DLD1 (cell line): ENCODE measurements around the gene SLC37A3.

Experiments
- in situ Hi-C: cut with HindIII; loops from 2 replicates; pipeline ENCODE4 v1.10.0; 2017; ENCODE audit warnings: low sequenced_read_pairs

SLC37A3 gene

GRCh38 chr7:140402178-140402835 is 4.0 kb upstream of the SLC37A3 start:
- in situ Hi-C loops, result no loop called here

GRCh38 chr7:140400381-140400780 is 2.1 kb upstream of the SLC37A3 start:
- in situ Hi-C loops, result no loop called here

DNA sequence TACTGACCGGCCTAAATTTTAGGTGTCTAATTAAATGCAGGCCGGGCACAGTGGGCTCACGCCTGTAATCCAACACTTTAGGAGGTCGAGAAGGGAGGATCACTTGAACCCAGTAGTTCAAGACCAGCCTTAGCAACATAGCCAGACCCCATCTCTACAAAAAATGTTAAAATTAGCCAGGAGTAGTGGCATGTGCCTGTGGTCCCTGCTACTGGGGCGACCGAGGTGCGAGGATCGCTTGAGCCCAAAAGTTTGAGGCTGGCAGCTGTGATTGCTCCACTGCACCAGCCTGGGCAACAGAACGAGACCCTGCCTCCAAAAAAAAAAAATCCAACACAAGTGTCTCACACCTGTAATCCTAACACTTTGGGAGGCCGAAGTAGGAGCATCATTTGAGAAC is 491 bp upstream of the SLC37A3 start:
- in situ Hi-C loops, result no loop called here

DNA sequence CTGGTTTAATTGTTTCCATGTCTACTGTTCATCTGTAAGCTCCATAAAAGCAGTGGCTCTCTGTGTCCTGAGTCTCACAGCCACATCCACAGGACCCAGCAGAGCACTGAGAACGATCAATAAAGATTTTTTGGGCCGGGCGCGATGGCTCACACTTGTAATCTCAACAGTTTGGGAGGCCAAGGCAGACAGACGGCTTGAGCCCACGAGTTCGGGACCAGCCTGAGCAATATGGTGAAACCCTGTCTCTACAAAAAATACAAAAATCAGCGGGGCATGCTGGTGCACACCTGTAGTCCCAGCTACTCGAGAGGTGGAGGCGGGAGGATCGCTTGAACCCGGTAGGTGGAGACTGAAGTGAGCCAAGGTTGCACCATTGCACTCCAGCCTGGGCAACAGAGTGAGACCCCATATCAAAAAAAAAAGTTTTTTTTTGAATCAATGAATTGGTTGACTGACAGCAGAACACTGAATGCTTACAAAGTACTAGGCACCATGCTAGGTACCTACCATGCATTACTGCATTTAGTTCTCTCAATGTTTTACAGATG is 4.5 kb downstream of the SLC37A3 start:
- in situ Hi-C loops, result no loop called here

GRCh38 chr7:140391634-140392033 is 6.7 kb downstream of the SLC37A3 start:
- in situ Hi-C loops, result no loop called here

DNA sequence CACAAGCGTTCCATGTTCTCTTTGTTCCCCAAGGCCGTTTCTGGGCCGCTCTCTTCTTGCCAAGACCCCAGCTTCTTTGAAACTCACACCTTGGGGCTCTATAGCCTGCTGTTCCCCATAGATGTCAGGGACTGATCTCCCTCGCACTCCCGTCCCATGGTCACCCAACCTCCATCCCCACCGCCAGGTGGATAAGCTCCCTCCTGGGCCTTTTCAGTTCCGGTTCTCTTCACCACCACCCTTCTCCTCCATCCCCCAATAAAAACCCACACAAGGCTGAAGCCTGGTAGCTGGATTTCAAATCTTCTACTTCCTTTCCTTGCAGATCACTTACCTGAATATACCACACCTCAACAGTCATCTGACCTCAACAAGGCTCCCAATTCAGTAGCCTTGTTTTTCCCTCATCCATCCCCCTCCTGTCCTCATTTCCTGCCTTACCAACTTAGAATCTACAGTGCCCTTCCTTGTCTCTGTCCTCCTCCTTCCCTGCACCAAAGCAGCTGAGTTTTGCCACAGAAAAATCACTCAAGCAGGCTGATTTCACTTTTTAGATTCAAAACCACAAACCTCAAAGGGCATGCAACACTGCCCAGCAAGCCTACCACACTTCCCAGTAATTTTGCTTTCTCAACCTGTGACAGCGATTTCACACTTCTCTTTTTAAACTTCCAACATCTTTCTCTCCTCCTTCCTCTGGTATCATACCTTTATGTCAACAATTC is 7.7 kb downstream of the SLC37A3 start:
- in situ Hi-C loops, result no loop called here

- in situ Hi-C loops, result no loop called here
These were observed 8.3 kb downstream of the SLC37A3 start for GRCh38 chr7:140390034-140390433.

DNA sequence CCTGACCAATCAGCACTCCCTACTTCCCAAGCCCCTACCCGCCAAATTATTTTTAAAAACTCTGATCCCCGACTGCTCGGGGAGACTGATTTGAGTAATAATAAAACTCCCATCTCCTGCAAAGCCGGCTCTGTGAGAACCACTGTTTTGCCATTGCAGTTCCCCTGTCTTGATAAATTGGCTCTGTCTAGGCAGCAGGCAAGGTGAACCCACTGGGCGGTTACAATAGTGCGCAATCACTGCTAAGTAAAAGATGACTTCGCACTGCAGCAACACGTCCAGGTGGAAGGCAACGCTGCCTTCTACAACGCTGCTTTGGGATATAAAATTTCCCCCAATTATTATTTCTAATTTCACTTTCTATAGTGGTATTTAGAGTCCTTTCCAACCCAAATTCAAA is 8.9 kb downstream of the SLC37A3 start:
- in situ Hi-C loops, result no loop called here

GRCh38 chr7:140384894-140385545 is 13.3 kb downstream of the SLC37A3 start:
- in situ Hi-C loops, result no loop called here

- in situ Hi-C loops, result no loop called here
These were observed 14.2 kb downstream of the SLC37A3 start for GRCh38 chr7:140383954-140384713.

GRCh38 chr7:140375892-140376730 is 22.2 kb downstream of the SLC37A3 start:
- in situ Hi-C loops, result no loop called here

- in situ Hi-C loops, result no loop called here
These were observed 23.0 kb downstream of the SLC37A3 start for GRCh38 chr7:140375323-140375722.

DNA sequence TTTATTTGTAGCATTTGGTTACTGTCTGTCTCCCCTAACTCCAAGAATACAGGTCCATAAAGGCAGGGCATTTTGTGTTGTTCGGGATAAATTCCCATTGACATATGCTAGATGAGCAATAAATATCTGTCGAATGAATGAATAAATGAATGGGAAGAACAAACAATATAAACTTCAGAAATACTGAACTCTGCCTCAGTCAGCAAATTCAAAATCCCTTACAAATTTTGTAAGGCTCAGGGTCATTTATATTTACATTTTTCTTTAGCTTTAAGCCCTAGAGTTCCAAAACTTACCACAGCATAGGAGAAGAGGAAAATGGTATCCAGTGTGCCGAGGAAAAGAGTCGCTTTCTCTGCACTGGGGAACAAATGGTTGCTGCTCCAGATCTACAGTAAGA is 29.0 kb downstream of the SLC37A3 start:
- in situ Hi-C loops, result no loop called here

DNA sequence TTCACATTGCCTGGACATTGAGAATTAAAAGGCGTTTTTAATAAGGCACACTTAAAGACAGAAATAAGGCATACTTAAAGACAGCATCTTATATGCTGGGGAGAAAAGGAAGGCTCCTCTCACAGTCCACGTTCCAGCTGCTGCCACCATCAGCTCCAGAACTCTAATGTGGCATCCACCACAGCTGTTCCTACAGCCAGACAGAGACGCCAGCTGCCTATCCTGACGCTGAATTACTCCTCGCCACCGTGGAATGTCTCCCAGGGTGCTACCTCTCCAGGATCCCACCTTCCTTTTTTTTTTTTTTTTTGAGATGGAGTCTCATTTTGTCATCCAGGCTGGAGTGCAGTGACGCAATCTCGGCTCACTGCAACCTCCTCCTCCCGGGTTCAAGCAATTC is 30.8 kb downstream of the SLC37A3 start:
- in situ Hi-C loops, result no loop called here

GRCh38 chr7:140364819-140365218 is 33.5 kb downstream of the SLC37A3 start:
- in situ Hi-C loops, result no loop called here

- in situ Hi-C loops, result no loop called here
These were observed 37.6 kb downstream of the SLC37A3 start for GRCh38 chr7:140360697-140361229.

DNA sequence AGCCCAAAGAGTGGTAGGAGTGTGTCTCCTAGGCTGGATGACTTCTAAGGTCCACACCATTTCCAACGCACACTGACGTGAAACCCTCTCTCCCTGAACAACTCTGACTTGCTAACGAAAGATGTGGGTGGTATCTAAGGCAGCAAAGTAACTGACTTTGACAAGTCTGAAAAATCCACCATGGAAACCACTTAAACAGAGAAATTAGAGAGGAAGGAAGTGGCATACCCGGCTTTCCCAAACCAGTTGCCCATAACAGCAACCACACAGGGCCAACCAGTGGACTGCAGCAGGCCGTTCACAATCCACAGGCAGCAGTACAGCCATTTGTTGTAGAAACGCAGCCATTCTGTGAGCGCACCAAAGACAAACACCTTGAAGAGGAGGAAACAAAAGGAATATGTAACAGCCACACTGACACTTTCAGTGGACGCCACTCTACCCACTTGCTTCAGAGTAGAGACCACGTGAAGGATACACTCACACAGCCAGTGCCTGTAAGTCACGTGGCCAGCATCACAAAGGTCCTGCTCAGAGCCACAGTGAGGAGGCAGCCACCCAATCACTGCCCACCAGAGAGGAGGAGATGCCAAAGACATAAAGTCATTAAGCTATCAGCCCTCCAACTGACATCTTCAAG is 39.8 kb downstream of the SLC37A3 start:
- in situ Hi-C loops, result no loop called here

DNA sequence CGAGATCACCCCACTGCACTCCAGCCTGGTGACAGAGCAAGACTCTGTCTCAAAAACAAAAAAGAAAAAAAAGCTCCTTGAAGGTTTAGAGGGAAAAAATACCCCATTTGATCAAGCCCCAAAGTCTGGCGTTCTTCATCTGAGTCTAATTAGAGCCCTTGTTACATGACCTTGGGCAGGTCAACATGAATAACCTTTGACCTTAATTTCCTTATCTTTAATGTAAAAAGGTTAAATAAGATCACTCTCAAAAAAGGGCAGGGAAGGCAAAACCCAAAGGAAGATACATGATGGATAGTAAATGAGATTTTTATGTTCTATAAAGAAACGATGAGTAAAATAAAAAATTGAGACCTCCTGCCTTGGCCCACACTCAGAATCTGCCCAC is 40.3 kb downstream of the SLC37A3 start:
- in situ Hi-C loops, result no loop called here

- in situ Hi-C loops, result no loop called here
These were observed 48.3 kb downstream of the SLC37A3 start for GRCh38 chr7:140350056-140350455.
